Measurements from ENCODE around the gene KDM3B.

The KDM3B gene

GRCh38 chr5:138458384-138458783 lies 105.9 kb downstream of the KDM3B start:
- CTCF ChIA-PET = interaction anchor here (1.0 to 19.1 kb wide), 4 partner anchors 6 to 84 kb away, joined by 3 to 407 read pairs (median 105); partner anchors contain the start of gene ETF1
- DNase-seq (ENCODE audit: low read depth, low spot score) = no peak
- POLR2A ChIA-PET = interaction anchor here (1.1 kb wide), 1 partner anchor 8 kb away, joined by 3 read pairs; no protein-coding TSS in a partner anchor
- no peak overlapping the region for H3K4me3 ChIP-seq (ENCODE audit: low read depth, low read length)
- TF ChIP-seq CTCF (IDR thresholded peaks at IDR 0.05; ENCODE audit: insufficient read depth, low read length, missing control alignments) = no peak

GRCh38 chr5:138458856-138459255 lies 106.4 kb downstream of the KDM3B start:
- CTCF ChIA-PET = interaction anchor here (1.0 to 19.1 kb wide), 3 partner anchors 7 to 84 kb away, joined by 3 to 407 read pairs (median 207); partner anchors contain the start of gene ETF1
- TF ChIP-seq CTCF (IDR thresholded peaks at IDR 0.05; ENCODE audit: insufficient read depth, low read length, missing control alignments) = no peak
- POLR2A ChIA-PET = interaction anchor here (1.0 to 1.1 kb wide), 2 partner anchors 8 to 20 kb away, joined by 3 to 4 read pairs; partner anchors contain the start of gene REEP2
- no peak overlapping the region for H3K4me3 ChIP-seq (ENCODE audit: low read depth, low read length)
- DNase-seq (ENCODE audit: low read depth, low spot score) = no peak

- ChIA-PET CTCF (interaction anchor here (12.8 to 19.1 kb wide), 2 partner anchors 7 to 42 kb away, joined by 207 to 407 read pairs; no protein-coding TSS in a partner anchor), POLR2A (interaction anchor here (1.0 kb wide), 1 partner anchor 21 kb away, joined by 4 read pairs; the partner anchor contains the start of gene REEP2)
- no peak overlapping the region for H3K4me3 ChIP-seq (ENCODE audit: low read depth, low read length)
- no peak for TF ChIP-seq CTCF (IDR thresholded peaks at IDR 0.05; ENCODE audit: insufficient read depth, low read length, missing control alignments)
- DNase-seq (ENCODE audit: low read depth, low spot score) = no peak
These were observed 106.9 kb downstream of the KDM3B start for GRCh38 chr5:138459311-138459933.

- no peak for DNase-seq (ENCODE audit: low read depth, low spot score)
- ChIA-PET POLR2A (interaction anchor here (1.0 kb wide), 1 partner anchor 21 kb away, joined by 4 read pairs; the partner anchor contains the start of gene REEP2), CTCF (interaction anchor here (12.8 to 19.1 kb wide), 2 partner anchors 8 to 41 kb away, joined by 207 to 407 read pairs; no protein-coding TSS in a partner anchor)
- no peak overlapping the region for H3K4me3 ChIP-seq (ENCODE audit: low read depth, low read length)
- TF ChIP-seq CTCF (IDR thresholded peaks at IDR 0.05; ENCODE audit: insufficient read depth, low read length, missing control alignments) = no peak
These were observed 107.7 kb downstream of the KDM3B start for GRCh38 chr5:138460032-138460693.

- CTCF ChIA-PET = interaction anchor here (0.8 to 19.1 kb wide), 3 partner anchors 10 to 39 kb away, joined by 3 to 407 read pairs (median 207); no protein-coding TSS in a partner anchor
- POLR2A ChIA-PET = interaction anchor here (1.0 kb wide), 1 partner anchor 108 kb away, joined by 4 read pairs; no protein-coding TSS in a partner anchor
- TF ChIP-seq CTCF (IDR thresholded peaks at IDR 0.05; ENCODE audit: insufficient read depth, low read length, missing control alignments) = no peak
- DNase-seq (ENCODE audit: low read depth, low spot score) = no peak
- no peak overlapping the region for H3K4me3 ChIP-seq (ENCODE audit: low read depth, low read length)
These were observed 109.0 kb downstream of the KDM3B start for GRCh38 chr5:138461343-138462125.
